ENCODE results near the gene VWDE. TPM values are rescaled to one million over a fixed set of nuclear protein-coding genes. Genes with fewer than 3 reads are reported as not detected.

VWDE gene
- total and polyA plus RNA-seq, 2 of the 8 experiments (the other 6 are each of a cell fraction or from before 2014, with no cell fraction given) = 11.0 to 21.2 TPM

DNA sequence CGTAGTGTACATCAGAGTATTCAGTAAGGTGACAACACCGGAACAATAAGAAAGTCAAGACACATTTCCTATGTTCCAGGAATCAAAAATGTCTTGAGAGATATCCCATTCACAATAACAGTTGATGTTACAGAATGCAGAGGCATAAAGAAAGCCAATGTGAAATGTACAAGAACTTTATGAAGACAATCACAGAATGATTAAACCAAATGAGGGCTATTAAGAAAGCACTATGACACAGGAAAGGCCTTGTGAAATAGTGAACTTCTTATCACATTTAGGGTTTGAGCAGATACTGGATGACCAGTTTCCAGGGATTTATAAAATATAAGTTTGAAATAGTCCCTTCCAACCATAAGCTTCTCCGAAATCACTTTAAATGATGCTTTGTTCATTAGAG is 52.7 kb downstream of the VWDE start:
- Histone ChIP-seq H3K4ac (replicated peaks; ENCODE audit: insufficient read length, low read depth, low read length) (no peak overlapping the region), H2AFZ (ENCODE audit: low read length) (no peak overlapping the region), H3K27me3 (replicated peaks in 1 of 4; ENCODE audit: control insufficient read depth in 3 of 4, extremely low read depth in 1 of 4, insufficient read depth in 3 of 4, low read length in 3 of 4) (no peaks in the 10 kb centered on the region), H3K4me2 (ENCODE audit: insufficient read depth in 1 of 2, low read depth in 2 of 2, low read length in 2 of 2) (no peak overlapping the region), H2BK20ac (ENCODE audit: low read length) (no peak overlapping the region), H2BK12ac (ENCODE audit: low read depth, low read length) (no peak overlapping the region), H3K9me3 (ENCODE audit: insufficient read depth in 2 of 2, low read depth in 1 of 2, low read length in 1 of 2) (no peaks in the 10 kb centered on the region), H4K20me1 (replicated peaks in 1 of 2; ENCODE audit: control insufficient read depth in 1 of 2, insufficient read depth in 2 of 2, low read length in 2 of 2) (peaks cover 0 to under 1% of the 10 kb centered on the region in 2 experiments), H2AK5ac (ENCODE audit: low read depth, low read length) (no peak overlapping the region), H3K79me1 (ENCODE audit: low read depth, low read length) (no peaks in the 10 kb centered on the region), H2BK5ac (ENCODE audit: low read depth, low read length) (no peak overlapping the region), H3K36me3 (ENCODE audit: control insufficient read depth in 2 of 4, insufficient read depth in 4 of 4, low read length in 3 of 4) (peaks cover 2 to 34% (median 7%) of the 10 kb centered on the region in 4 experiments; a peak in 5 of 8 replicates), H3K27ac (ENCODE audit: low read depth, low read length) (no peak overlapping the region), H2BK120ac (replicated peaks; ENCODE audit: low read depth, low read length) (no peak overlapping the region), H3K14ac (ENCODE audit: insufficient read length) (no peak overlapping the region), H2BK15ac (ENCODE audit: low read length) (no peak overlapping the region), H3K79me2 (ENCODE audit: control insufficient read depth in 1 of 2, insufficient read depth in 2 of 2, low read length in 2 of 2) (no peaks in the 10 kb centered on the region), H3K4me3 (ENCODE audit: extremely low read depth in 1 of 4, insufficient read depth in 2 of 4, low read depth in 3 of 4, low read length in 4 of 4) (no peak overlapping the region), H4K5ac (ENCODE audit: insufficient read length, low read depth, low read length) (no peak overlapping the region), H3K18ac (ENCODE audit: extremely low read depth, low read length) (no peak overlapping the region), H3K56ac (replicated peaks; ENCODE audit: insufficient read length, low read depth, low read length) (no peak overlapping the region), H3K23ac (ENCODE audit: insufficient read length) (no peak overlapping the region), H3K4me1 (replicated peaks in 1 of 4; ENCODE audit: control insufficient read depth in 3 of 4, insufficient read depth in 4 of 4, low read length in 3 of 4) (no peaks in the 10 kb centered on the region), H3K9ac (replicated peaks in 1 of 4; ENCODE audit: extremely low read depth in 1 of 4, low read depth in 3 of 4, low read length in 3 of 4) (no peak overlapping the region), H4K91ac (replicated peaks; ENCODE audit: insufficient read length, low read length) (no peak overlapping the region), H3K23me2 (ENCODE audit: low read depth, low read length) (no peaks in the 10 kb centered on the region), H4K8ac (ENCODE audit: extremely low read depth, insufficient read depth, low read length) (no peak overlapping the region)
- no peak for TF ChIP-seq BRCA1 (IDR thresholded peaks at IDR 0.05; ENCODE audit: low read depth, low read length)
- no peak for TF ChIP-seq CREB1 (IDR thresholded peaks at IDR 0.05)
- no peak for TF ChIP-seq CBX5 (IDR thresholded peaks at IDR 0.05; ENCODE audit: low read depth, low read length)
- TF ChIP-seq ASH2L (IDR thresholded peaks at IDR 0.05; ENCODE audit: low read length) = no peak
- no peak for TF ChIP-seq CHD2 (IDR thresholded peaks at IDR 0.05; ENCODE audit: low read length)
- TF ChIP-seq TAF7 (optimal IDR thresholded peaks at IDR 0.05; ENCODE audit: borderline replicate concordance, low read depth, low read length) = no peak
- TF ChIP-seq SUZ12 (IDR thresholded peaks at IDR 0.05; ENCODE audit: low read length) = no peak
- no peak for TF ChIP-seq CEBPB (IDR thresholded peaks at IDR 0.05; ENCODE audit: low read depth, low read length)
- TF ChIP-seq SIX5 (IDR thresholded peaks at IDR 0.05; ENCODE audit: low read depth, low read length) = no peak
- TF ChIP-seq JUND (IDR thresholded peaks at IDR 0.05; ENCODE audit: low read length) = no peak
- no peak for TF ChIP-seq SP4 (IDR thresholded peaks at IDR 0.05; ENCODE audit: low read length)
- no peak for FAIRE-seq
- ChIA-PET POLR2A (ENCODE audit: partially characterized antibody) (no interaction called here), CTCF (ENCODE audit: partially characterized antibody) (interaction anchor here (0.9 kb wide), 1 partner anchor 58 kb away, joined by 3 read pairs; no protein-coding TSS in a partner anchor)
- WGBS, 2 experiments (ENCODE audit: extremely low coverage in 1 of 2, insufficient coverage in 1 of 2, insufficient read length in 1 of 2, insufficient replicate concordance in 2 of 2, low coverage in 1 of 2, low lambda C conversion rate in 2 of 2, missing lambda C conversion rate in 1 of 2) = 91% methylated on average over 3 of the region's 3 CpGs; no CpG with 5 or more reads in 1 of the 2 experiments
- no peak for DNase-seq (ENCODE audit: low read depth in 1 of 2, low spot score in 2 of 2)

Data from H1 (cell line).